T-helper 1 cell (primary cell): ENCODE results near the gene PTPRN2.
"Not testable (repeated sequence)": the region's sequence is repeated elsewhere in the genome, so short reads cannot be mapped to it uniquely, and the experiment has no call there.

Experiments
- DNase-seq, 5 donors: peaks; one replicate each; pipeline ENCODE4 v3.0.0-alpha.2; 2012 to 2020

The PTPRN2 gene

DNA sequence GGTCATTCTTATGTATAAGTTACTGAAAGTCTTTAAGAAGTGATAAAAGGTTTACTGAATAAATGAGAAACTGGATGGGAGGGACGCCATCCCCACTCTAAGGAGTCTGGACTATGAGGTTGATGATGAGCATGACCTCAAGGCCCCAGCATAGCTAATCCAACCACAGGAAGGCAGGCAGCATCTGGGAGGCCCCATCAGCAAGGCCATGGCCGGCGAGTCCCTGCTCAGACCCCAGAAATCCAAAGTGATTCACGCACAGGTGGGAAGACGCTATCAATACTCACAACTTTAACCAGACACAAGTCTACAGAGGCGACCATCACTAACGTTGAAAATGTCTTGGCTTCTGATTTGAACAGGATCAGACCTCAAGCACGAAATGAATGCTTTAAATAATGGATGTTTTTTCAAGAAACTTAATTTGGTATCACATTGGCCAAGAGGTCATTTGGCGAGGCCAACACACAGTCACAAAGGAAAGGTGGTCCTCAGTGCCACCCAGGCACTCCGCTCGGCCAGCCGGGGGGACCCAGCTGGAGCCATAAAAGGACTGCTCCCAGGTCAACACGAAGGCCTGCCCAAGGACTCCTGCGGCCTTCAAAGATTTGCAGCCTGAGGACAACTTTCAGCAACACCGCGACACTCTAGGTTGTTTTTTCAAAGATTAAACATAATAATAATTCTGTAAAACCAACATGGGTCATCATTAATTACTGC lies 228.5 kb downstream of the PTPRN2 start:
- no peak for DNase-seq

DNA sequence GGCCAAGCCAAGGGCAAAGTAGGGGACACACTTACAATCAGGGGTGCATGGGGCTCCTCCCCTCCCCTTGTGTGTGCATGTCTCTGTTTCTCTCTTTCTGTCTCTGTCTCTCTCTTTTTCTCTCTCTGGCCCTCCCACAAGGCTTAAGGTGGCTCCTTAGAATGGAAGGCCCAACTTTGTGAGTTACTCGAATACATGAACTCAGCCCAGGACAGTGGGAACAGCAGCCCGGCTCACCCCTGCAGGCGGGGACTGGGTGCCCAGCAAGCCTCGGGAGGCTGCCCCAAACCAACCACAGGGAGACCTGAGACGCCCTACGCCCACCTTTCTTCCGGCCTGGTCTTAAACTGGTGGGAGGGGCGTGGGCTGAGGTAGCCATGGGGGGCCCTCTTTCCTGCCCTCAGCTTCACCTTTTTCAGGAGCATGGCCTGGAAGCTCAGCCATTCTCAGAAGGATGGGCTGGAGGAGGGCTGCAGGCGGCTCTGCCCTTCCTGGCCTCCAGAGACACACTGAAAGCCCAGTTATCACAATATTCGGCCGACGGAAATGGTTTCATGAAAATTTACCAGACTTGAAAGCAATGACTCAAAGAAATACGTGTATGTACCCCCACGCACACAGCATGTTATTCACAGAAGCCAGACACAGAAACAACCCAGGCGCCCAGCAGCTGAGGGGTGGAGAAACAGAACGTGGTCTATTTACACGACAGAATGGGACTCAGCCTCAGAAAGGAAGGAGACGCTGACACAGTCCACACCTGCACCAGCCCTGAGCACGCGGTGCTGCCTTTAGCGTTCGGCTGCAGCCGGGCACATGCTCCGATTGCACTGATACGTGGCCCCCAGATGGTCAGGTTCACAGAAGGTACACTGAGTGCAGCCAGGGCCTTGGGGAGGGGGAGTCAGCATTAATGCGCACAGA lies 229.5 kb downstream of the PTPRN2 start:
- DNase-seq: no peak

DNA sequence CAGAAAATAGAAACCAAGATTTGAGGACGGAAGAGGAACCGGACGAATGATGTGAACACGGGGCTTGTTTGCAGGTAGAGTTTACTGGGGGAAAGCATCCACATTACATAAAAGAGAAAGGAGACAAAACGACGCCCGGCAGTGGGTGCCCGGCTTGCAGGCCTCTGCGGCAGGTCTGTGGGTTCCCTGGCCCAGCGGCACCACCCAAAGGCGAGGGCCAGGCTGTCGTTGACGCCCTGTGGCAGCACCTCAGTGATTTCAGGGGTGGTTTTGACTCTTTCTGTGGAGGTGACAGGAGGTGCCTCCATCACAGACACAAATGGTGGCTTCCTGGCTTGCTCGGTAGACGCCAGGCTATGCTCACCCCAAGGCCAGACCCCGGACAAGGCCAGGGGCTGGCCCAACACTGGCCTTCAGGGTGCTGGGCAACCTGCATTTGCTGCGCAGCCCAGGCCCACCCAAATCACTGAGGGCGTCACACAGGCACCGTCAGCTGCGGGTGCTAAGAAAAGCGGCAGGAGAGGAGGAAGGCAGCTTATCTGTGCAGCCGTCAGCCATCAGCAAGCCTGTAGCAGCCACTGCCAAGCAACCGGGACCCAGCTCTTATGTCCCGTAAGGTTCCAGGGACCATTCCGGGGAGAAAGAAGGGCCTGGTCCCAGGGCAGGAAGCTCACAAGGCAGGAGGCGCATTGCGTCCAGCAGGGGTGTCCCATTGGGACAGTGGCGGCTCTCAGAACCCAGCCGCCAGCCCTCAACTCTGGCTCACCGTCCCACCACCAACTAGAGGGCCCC lies 230.3 kb downstream of the PTPRN2 start:
- no peak for DNase-seq

DNA sequence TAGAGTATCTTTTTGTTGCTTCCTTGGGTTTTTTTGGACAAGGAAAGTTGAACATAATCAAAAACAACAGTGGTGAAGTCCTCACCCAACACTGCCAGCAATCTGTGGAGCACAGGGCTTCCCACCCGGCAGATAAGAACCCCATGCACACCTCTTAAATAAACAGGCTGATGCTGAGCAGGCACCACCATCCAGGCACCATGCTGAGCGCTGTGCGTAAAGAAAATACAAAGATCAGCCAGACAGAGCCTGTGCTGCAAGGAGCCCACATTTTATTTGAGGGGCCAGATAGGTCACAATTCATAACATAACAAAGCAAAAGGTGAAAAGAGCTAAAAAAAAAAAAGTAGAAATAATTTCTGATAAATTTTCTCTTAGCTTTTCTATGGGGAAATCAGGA lies 231.2 kb downstream of the PTPRN2 start:
- no peak for DNase-seq

DNA sequence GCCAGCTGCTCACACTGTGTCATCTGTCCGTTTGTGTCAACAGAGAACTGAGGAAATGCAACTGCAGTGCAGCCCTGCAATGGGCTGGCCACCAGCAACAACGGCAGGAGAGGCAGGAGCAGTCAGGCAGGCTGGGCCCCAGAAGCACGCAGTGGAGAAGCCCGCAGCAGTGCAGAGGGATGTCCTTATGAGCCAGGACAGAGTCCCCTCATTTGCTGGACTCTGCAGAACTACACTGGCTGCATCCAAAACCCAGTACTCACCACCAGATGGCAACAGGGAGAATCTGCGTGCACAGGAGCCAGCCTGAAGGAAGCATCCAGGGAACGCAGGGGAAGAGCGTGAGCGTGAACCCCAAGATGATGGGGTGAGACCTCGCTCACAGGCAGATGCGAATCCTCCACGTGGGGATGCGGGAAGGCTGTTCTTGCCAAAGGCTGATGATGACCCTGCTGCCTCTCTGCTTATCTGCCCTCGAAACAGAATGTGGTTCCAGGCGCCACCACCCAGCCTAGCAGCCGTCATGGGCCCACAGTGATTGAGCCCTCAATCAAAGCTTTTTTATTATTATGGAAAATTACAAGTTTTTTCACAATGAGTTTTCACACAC lies 232.1 kb downstream of the PTPRN2 start:
- no peak for DNase-seq

DNA sequence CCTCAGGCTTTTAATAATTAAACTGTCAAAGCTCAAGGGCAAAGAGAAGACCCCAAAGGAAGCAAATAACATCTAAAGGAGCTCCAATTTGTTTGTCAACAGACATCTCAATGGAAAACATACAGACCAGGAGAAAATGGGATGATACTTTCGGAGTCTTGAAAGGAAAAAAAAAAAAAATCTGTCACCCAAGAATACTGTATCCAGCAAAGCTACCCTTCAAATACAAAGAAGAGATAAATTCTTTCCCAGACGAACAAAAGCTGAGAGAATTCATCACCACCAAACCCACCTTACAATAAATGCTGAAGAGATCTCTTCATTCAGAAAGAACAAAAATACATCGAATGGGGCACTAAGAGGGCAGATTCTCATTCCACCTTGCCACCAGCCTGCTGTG lies 232.8 kb downstream of the PTPRN2 start:
- no peak for DNase-seq

DNA sequence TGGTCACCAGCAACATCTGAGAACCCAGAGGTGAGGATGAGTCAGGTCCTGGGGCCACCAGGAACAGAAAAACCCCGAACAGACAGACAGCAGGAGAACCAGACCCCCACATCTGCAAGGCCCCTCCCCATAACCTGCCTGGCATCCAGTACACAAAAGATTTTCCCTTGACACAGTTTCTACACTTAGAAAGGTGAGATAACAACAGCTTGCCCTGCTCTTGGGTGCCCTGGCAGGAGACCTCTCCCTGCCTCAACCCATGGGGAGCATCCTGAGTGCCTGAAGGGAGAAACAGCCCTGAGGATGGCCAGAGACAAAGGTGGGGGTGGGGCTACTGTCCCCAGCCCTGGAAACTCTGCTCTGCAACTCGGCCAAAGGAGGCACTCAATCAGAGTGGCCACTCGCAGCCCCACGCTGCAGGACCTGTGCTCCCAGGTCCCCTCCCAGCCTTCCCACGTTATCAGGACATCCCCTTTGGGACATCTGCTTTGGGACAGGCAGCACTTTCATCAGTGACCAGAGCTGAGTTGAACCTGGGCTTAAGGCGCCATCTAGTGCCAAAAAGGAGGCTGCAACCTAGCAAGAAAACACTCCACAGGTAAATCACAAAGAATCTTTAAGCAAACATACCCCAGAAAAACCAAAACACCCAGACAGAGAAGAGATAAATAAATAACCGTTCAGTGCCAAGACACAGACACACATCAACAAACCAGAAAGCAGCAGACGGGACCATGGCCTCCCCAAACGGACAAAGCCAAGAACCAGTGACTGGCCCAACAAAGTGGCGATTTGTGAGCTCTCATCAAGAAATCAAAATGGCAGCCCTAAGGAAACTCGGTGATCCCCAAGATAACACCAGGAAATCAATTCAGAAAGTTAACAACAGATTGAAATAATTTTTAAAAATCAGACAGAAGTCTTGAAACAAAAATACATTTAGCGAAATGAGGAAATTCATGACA lies 233.7 kb downstream of the PTPRN2 start:
- no peak for DNase-seq

DNA sequence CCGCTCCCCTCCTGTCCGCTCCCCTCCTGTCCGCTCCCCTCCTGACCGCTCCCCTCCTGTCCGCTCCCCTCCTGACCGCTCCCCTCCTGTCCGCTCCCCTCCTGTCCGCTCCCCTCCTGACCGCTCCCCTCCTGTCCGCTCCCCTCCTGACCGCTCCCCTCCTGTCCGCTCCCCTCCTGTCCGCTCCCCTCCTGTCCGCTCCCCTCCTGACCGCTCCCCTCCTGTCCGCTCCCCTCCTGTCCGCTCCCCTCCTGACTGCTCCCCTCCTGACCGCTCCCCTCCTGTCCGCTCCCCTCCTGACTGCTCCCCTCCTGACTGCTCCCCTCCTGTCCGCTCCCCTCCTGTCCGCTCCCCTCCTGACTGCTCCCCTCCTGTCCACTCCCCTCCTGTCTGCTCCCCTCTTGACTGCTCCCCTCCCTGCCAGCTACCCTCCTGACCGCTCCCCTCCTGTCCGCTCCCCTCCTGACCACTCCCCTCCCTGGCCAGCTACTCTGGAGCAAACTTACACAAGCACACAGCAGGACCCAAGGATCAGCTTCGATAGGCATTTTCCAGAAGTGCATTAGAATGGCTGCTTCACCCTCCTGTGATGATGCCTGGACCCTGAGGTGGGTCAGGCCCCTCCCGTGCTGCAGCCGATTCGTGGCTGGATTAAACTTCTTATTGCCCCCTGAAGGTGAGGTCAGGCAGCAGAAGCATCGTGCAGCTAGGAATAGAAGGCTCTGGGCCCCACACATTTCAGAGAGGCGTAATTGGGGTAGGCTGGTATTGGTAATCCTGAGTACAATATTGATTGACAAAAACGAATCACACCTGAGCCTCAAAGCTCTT lies 235.5 kb downstream of the PTPRN2 start:
- DNase-seq: not testable (repeated sequence)

DNA sequence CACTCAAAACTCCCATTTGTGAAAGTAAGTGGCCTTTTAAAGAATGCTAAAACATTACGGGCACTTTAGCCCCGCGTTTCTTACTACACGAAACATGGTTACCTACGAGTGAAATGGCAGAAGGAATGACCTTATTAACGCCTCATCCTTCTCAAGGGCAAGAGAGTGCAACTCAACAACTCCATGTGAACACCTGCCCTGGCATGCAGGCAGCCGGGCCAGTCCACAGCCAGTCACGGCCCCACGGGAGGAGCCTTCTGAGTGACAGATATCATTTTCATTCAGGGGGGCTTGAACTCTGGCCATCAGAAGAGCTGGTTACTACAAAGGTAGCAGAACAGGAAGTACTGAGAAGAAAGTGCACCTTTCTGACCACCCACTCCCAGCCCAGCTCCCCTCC lies 236.1 kb downstream of the PTPRN2 start:
- DNase-seq: no peak

DNA sequence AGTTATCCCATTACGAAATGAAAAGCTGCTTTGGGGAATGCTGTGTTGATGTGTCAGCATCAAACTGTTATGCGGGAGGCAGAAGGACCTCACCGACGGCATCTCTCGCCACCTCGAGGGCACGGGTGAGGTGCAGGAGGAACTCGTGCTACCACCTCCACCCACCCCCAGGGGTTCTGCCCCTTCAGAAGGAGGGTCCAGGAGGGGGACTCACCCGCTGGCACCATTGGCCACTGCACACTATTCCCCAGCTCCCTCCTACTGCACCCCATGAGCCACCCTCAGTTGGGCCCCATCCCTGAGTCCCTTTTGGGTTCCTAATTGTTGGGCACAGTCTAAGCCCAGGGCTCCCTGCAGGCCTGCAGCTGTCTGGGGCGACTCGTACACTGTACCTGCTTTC lies 236.6 kb downstream of the PTPRN2 start:
- DNase-seq: no peak

DNA sequence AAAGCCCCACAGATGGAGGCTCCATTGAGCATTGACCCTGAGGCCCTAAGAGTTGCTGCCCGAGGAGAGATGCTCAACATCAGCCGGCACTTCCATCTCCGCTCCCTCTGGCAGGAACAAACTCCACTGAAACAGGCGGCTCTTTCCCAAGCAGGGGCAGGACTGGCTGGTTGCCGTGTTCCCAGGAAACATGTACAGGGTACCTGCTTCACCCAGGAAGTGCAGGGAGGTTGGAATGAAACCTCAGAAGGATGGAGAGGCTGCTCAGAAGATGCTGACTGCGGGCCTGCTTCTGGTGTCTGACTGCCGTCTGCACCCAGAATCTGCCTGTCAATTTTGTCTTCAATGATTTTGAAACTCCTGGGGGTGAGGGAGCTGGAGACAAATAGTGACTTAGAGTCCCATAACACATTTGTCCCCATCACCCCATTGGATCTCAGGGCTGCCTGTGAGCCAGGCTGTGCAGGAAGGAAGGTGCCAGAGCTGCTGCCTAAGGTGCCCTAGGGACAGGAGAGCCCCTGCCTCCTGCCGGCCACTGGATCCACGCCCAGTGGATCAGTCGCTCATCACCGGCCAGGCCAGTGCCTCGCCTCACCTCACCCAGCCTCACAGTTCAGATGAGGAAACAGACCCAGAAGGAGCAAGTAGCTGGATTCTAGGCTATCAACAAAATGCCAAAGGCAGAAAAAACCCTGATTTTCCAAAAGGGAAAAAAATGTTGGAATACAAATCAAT lies 237.3 kb downstream of the PTPRN2 start:
- DNase-seq: no peak

DNA sequence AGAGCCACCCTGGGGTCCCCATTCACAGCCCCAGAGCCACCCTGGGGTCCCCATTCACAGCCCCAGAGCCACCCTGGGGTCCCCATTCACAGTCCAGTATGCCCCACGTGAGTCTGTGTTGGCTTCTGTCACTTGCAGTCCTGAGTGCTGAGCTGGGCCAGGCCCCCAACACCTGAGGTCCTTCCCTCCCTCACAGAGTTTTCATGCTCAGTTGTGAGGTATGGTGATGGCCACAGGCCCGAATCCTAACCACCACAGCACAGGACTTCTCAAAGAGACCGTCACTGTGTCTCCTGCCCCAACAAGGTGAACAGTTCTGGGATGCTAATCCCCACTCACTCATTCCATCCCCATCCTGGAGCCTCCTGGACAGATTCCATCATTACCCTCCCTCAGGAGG lies 239.2 kb downstream of the PTPRN2 start:
- DNase-seq: no peak

DNA sequence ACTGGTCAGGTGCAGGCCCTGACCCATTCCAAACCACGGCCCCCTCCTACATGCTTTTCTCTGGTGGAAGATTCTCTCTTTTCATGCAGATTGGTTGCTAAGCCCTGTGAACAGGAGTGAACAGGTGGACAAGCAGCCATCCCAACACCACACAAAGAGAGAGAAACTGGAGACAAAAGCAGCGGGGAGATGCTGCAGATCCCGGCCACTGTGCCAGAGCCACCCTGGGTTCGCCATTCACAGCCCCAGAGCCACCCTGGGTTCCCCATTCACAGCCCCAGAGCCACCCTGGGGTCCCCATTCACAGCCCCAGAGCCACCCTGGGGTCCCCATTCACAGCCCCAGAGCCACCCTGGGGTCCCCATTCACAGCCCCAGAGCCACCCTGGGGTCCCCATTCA lies 239.6 kb downstream of the PTPRN2 start:
- not testable (repeated sequence) for DNase-seq

DNA sequence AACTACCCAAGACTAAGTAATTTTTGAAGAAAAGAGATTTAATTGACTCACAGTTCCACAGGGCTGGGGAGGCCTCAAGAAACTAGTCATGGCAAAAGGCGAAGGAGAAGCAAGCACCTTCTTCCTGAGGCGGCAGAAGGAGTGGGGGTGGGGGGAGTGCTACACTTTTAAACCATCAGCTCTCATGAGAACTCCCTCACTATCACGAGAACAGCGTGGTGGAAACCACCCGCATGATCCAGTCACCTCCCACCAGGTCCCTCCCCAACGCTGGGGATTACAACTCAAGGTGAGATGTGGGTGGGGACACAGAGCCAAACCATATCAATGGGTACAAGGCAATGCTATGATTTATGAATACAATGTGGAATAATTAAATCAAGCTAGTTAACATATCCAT lies 241.9 kb downstream of the PTPRN2 start:
- no peak for DNase-seq

DNA sequence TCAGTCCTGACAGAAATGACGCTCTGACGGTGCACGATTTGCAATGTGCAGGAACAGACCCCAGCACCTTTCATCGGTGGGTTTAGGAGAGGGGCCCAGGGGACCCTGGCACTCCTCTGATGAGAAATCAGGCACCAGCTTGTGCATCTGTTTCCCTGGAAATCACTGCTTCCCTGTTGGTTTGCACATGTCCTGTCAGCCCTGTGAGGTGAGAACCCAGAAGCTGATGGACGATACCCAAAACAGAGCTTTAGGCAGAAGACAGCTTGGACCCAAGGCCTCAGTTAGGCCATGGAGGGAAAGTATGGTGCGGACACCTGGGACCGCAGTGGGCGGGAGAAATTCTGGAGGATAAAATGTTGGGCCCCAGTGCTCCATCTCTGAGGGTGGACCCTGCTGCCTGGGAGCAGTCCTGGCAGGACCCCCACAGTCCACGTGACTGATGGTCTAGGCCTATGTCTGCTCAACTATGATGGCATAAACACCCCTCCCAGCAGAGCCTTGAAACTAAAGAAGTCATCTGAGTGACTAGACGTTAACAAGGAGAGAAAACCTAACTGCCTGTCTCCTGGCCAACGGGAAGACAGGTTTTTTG lies 242.8 kb downstream of the PTPRN2 start:
- no peak for DNase-seq

DNA sequence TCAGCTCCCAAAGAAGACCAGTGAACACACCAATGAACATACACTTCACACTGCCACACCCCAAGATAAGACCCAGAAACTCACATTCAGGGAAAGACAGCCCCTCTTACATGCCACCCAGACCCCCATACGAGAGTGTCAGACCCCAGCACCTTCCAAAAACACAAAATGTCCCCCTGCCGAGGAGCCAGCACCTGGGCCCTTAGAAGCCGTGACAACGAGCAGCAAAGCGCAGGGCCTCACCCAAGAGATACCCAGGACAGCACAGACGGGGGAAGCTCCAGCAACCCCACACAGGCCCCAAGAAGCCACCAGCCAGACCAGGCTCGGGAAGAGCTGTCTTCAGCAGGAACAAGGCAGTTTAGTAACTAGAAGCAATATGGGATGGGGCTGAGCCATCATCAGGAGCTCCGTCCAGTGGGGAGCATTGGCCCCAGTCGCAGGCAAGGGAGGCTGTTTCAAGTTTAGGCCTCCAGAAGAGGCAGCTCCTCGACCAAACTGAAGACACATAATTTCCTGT lies 243.6 kb downstream of the PTPRN2 start:
- no peak for DNase-seq

DNA sequence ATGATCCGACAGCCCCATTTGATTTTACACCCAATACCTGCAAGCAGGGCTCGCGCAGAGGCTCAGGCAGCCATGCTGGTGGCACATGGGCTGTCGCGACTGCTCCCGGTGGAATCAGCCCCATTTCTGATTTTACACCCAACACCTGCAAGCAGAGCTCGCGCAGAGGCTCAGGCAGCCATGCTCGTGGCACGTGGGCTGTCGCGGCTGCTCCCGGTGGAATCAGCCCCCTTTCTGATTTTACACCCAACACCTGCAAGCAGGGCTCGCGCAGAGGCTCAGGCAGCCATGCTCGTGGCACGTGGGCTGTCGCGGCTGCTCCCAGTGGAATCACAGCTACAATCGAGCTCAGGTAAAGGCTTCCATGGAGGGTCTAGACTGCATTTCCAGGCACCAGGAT lies 244.1 kb downstream of the PTPRN2 start:
- no peak for DNase-seq

DNA sequence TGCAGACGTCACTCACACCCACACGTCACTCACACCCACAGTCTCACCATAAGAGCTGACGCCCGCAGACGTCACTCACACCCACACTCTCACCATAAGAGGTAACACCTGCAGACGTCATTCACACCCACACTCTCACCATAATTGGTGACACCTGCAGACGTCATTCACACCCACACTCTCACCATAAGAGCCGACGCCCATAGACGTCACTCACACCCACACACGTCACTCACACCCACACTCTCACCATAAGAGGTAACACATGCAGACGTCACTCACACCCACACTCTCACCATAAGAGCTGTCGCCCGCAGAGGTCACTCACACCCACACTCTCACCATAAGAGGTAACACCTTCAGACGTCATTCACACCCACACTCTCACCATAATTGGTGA lies 246.5 kb downstream of the PTPRN2 start:
- not testable (repeated sequence) for DNase-seq

DNA sequence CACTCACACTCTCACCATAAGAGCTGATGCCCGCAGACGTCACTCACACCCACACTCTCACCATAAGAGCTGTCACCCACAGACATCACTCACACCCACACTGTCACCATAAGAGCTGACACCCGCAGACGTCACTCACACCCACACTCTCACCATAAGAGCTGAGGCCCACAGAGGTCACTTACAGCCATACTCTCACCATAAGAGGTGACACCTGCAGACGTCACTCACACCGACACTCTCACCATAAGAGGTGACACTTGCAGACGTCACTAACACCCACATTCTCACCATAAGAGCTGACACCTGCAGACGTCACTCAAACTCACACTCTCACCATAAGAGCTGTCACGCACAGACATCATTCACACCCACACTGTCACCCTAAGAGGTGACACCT lies 250.7 kb downstream of the PTPRN2 start:
- not testable (repeated sequence) for DNase-seq
